Esophagus muscularis mucosa (tissue), 4 donors: ENCODE data around the gene KRT80. TPM values are rescaled to one million over a fixed set of nuclear protein-coding genes. Genes with fewer than 3 reads are reported as not detected.

Source experiments
- DNase-seq: peaks from one replicate; pipeline ENCODE4 v3.0.0-alpha.2; 2017; ENCODE audit errors: extremely low spot score
- H3K27ac ChIP-seq, 4 donors: fragments of 200-600 bp; sonication (generic); replicated peaks in 1 of 4; 1 replicate in 3 of 4; 2 replicates in 1 of 4; pipeline ENCODE4 v1.5.1; 2016 to 2019; ENCODE audit warnings: mild to moderate bottlenecking in 1 of 4
- H3K27me3 ChIP-seq, 4 donors: fragments of 200-600 bp; sonication (generic); one replicate each; pipeline versions ENCODE4 v1.5.1 to v1.6.0; 2016 to 2019
- H3K36me3 ChIP-seq, 4 donors: fragments of 200-600 bp; sonication (generic); one replicate each; pipeline ENCODE4 v1.5.1; 2016 to 2019
- H3K4me1 ChIP-seq, 4 donors: fragments of 200-600 bp; sonication (generic); one replicate each; pipeline ENCODE4 v1.5.1; 2016 to 2019
- H3K4me3 ChIP-seq, 4 donors: fragments of 200-600 bp; sonication (generic); 1 replicate in 2 of 4; 2 replicates in 2 of 4; pipeline ENCODE4 v1.5.1; 2016 to 2019; ENCODE audit warnings: mild to moderate bottlenecking in 4 of 4, moderate library complexity in 1 of 4
- H3K9me3 ChIP-seq, 4 donors: fragments of 200-600 bp; sonication (generic); 1 replicate in 3 of 4; 2 replicates in 1 of 4; pipeline ENCODE4 v1.5.1; 2016 to 2019
- EP300 ChIP-seq: sonication (generic); formaldehyde crosslinking; IDR thresholded peaks from one replicate; pipeline ENCODE4 v1.6.1; 2017; ENCODE audit warnings: antibody characterized with exemption
- POLR2A ChIP-seq: fragments of 450-650 bp; IDR thresholded peaks from one replicate; pipeline ENCODE4 v1.6.1; 2017; ENCODE audit warnings: antibody characterized with exemption, moderate library complexity, mild to moderate bottlenecking, low read depth
- POLR2AphosphoS5 ChIP-seq, 2 donors: sonication (generic); formaldehyde crosslinking; IDR thresholded peaks; one replicate each; pipeline ENCODE4 v1.6.1; 2017; ENCODE audit warnings: antibody characterized with exemption in 2 of 2
- WGBS: methylation state at CpG from one replicate; pipeline ENCODE4 v1.1.5; 2018; 5-methylcytosine and 5-hydroxymethylcytosine counted together
- intact Hi-C: fragments of 100-400 bp; cut with DNase I; formaldehyde crosslinking; loops from one replicate; pipeline ENCODE4 v1.15.1; 2023
- total RNA-seq, 4 donors: library from RNA; depleted of rRNA; stranded (reverse); fragments of >200 nt; gene quantifications; one replicate each; pipeline versions ENCODE4 v1.1.0 to v1.2.1, GENCODE V29; 2016
- TF ChIP-seq, protein P1 (sequence below), 3 experiments: fragments of 200-600 bp in 2 of 3; fragments of 450-650 bp in 1 of 3; sonication (generic) in 2 of 3; IDR thresholded peaks; one replicate each; pipeline ENCODE4 v1.5.1; 2017 to 2019; ENCODE audit warnings: antibody characterized with exemption in 3 of 3, mild to moderate bottlenecking in 2 of 3, moderate library complexity in 1 of 3

Gene KRT80
- total RNA-seq, 4 donors from 2014 or later = 0.11 TPM; not detected in 3

DNA sequence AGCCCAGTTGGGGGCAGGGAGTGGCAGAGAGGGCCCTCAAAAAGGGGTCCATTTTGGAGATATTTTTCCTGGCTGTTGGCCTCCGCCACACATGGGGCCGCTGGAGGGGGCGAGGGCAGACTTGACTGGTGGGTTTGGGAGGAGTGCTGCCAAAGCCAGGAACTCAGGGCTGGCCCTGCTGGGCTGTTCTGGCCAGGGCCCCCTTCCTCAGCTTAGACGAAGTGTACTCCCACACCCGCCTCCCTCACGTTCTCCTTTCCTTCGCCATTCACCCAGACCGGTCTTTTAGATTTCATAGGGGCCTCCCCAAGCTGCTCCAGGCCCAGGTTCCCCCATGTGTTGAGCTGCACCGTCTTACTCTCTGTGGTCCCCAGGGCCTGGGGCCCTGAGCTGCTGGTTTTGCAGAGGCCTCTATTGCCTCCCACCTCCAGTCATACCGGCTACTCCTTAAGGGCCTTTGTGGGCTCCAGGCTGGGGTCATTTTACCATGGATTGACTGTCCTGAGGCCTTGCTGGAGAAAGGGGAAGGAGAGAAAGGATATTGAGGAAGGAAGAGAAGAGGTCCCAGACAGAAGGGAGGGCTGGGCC lies 42.5 kb upstream of the KRT80 start:
- Histone ChIP-seq H3K27me3 (peaks cover 0 to 60% (median 21%) of the 10 kb centered on the region in 4 donors), H3K9me3 (no peaks in the 10 kb centered on the region), H3K4me1 (peaks cover 20 to 34% (median 24%) of the 10 kb centered on the region in 4 donors), H3K4me3 (no peak overlapping the region), H3K27ac (no peak overlapping the region), H3K36me3 (no peaks in the 10 kb centered on the region)
- DNase-seq = no peak
- no peak for TF ChIP-seq EP300
- TF ChIP-seq POLR2AphosphoS5 (IDR thresholded peaks at IDR 0.05) = no peak
- TF ChIP-seq, protein P1, sequence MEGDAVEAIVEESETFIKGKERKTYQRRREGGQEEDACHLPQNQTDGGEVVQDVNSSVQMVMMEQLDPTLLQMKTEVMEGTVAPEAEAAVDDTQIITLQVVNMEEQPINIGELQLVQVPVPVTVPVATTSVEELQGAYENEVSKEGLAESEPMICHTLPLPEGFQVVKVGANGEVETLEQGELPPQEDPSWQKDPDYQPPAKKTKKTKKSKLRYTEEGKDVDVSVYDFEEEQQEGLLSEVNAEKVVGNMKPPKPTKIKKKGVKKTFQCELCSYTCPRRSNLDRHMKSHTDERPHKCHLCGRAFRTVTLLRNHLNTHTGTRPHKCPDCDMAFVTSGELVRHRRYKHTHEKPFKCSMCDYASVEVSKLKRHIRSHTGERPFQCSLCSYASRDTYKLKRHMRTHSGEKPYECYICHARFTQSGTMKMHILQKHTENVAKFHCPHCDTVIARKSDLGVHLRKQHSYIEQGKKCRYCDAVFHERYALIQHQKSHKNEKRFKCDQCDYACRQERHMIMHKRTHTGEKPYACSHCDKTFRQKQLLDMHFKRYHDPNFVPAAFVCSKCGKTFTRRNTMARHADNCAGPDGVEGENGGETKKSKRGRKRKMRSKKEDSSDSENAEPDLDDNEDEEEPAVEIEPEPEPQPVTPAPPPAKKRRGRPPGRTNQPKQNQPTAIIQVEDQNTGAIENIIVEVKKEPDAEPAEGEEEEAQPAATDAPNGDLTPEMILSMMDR (IDR thresholded peaks at IDR 0.05) = no peak
- TF ChIP-seq POLR2A = no peak
- intact Hi-C loops = no loop called here
- WGBS = 94% methylated on average over 10 of the region's 10 CpGs

DNA sequence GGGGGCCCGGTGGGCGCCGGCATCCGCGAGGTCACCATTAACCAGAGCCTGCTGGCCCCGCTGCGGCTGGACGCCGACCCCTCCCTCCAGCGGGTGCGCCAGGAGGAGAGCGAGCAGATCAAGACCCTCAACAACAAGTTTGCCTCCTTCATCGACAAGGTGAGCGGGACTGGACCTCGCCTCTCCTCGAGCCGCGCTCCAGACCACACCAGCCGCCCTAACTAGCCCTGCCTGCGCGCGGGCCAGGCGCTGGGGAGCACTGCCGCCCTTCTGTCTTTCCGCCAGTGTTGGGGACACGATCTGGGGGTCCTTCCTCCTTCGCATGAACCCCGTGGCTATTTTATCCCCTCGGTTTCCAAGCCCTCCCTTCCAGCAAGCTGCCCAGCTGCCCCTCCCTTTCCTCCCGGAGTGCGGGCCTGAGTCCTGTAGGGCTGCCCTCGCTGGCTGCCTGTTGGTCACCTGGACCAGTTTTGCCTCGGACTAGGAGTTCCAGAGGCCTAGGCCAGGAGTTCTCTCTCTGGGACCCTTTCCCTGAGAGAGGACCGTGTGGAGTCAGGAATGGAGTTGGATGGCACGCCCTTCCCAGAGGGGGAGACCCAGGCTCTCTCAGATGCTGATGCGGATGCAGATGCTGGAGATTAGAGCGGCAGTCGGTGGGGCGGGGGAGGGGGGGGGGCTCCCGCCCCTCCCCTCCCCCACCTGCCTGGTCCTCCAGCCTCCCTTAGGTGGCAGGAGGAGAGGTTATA lies 41.8 kb upstream of the KRT80 start:
- 32% methylated on average over 22 of the region's 40 CpGs for WGBS
- TF ChIP-seq POLR2A (no peak), EP300 (no peak), POLR2AphosphoS5 (IDR thresholded peaks at IDR 0.05) (no peak)
- TF ChIP-seq, protein P1 (IDR thresholded peaks at IDR 0.05) = no peak
- H3K9me3 ChIP-seq = no peaks in the 10 kb centered on the region
- H3K27me3 ChIP-seq = peaks cover 0 to 66% (median 21%) of the 10 kb centered on the region in 4 donors
- intact Hi-C loops = no loop called here
- peak overlapping the region; percentile 17 to 44 (median 26) for H3K4me3 ChIP-seq
- H3K36me3 ChIP-seq = no peaks in the 10 kb centered on the region
- peak overlapping the region in 1 of 4 donors; percentile 41 for H3K27ac ChIP-seq
- H3K4me1 ChIP-seq = peaks cover 20 to 34% (median 24%) of the 10 kb centered on the region in 4 donors
- no peak for DNase-seq

DNA sequence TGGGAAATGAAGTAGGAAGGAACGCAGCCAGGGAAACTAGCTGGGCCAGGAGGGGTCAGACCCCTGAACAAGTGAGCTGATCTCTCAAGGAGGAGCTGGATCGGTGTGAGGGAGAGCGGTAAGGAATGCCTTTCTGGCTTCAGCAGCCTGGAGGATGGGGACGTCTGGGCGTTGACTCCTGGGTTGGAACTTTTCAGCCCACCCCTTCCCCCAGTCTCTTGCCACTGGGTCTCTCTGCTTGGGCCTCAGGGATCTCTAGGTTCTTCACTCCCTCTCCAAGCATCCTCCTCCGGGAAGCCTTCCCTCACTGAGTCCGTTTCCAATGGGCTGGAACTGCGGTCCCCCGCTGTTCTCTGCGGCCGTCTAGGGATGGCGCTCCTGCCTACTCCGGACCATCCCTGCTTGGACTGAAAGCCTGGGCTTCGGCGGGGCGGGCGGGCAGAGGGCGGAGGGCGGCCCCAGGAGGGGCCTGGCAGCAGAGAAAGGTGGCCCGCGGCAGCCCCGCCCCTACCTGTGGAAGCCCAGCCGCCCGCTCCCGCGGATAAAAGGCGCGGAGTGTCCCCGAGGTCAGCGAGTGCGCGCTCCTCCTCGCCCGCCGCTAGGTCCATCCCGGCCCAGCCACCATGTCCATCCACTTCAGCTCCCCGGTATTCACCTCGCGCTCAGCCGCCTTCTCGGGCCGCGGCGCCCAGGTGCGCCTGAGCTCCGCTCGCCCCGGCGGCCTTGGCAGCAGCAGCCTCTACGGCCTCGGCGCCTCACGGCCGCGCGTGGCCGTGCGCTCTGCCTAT lies 41.1 kb upstream of the KRT80 start, which contains the start of gene KRT7:
Gene KRT7, plus strand, starts transcription at position 570 of the 788 bp plus-strand sequence. Its CDS starts 54 bp downstream, at position 624.
- H3K9me3 ChIP-seq = no peaks in the 10 kb centered on the region
- WGBS = 10% methylated on average over 33 of the region's 58 CpGs
- intact Hi-C loops = no loop called here
- H3K4me3 ChIP-seq = peak within 1 kb of the TSS; percentile 17 to 44 (median 26)
- no peaks in the 10 kb centered on the region for H3K36me3 ChIP-seq
- TF ChIP-seq, protein P1 (IDR thresholded peaks at IDR 0.05) = no peak
- TF ChIP-seq POLR2A = no peak
- no peak for DNase-seq
- peaks cover 20 to 34% (median 24%) of the 10 kb centered on the region in 4 donors for H3K4me1 ChIP-seq
- H3K27ac ChIP-seq = peak within 1 kb of the TSS in 2 of 4 donors; percentile 36 to 41
- H3K27me3 ChIP-seq = peaks cover 0 to 66% (median 21%) of the 10 kb centered on the region in 4 donors

DNA sequence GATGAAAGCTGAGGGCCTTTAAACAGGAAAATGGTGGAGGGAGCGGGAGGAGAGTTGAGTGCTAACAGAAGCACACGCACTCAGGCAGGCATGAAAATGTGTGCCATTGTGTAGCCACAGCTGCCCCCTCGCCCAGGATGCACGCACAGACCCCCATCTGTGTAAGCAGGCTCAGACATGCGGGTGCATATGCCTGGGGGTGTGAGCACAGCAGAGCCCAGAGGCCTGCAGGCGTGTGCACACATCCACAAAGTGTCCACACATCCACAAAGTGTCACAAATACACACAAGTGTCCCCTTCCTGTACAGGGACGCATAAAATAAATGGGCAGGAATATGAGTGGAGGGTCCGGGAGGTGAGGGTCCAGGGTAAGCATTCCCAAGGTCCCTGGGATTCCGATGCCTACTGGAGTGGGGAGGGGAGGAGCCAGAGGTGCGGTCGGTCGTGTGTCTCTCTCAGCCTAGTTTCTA lies 40.4 kb upstream of the KRT80 start:
- H3K4me3 ChIP-seq = peak overlapping the region in 2 of 4 donors; percentile 28 to 44
- no peak for DNase-seq
- no peaks in the 10 kb centered on the region for H3K36me3 ChIP-seq
- 68% methylated on average over 12 of the region's 12 CpGs for WGBS
- H3K9me3 ChIP-seq = no peaks in the 10 kb centered on the region
- H3K4me1 ChIP-seq = peaks cover 20 to 34% (median 24%) of the 10 kb centered on the region in 4 donors
- intact Hi-C loops = no loop called here
- H3K27me3 ChIP-seq = peaks cover 0 to 66% (median 21%) of the 10 kb centered on the region in 4 donors
- H3K27ac ChIP-seq = peak overlapping the region in 2 of 4 donors; percentile 10 to 36
- TF ChIP-seq, protein P1 (IDR thresholded peaks at IDR 0.05) = no peak
- TF ChIP-seq EP300 (no peak), POLR2A (no peak), POLR2AphosphoS5 (IDR thresholded peaks at IDR 0.05) (no peak)
